OCI-LY1 (cell line): ENCODE results near the gene CUX1.

Experiments
- H2AFZ ChIP-seq: fragments of 200-600 bp; sonication (generic), shearing (Covaris generic); 2 replicates; pipeline ENCODE4 v1.6.0; 2014; ENCODE audit warnings: antibody characterized with exemption, mild to moderate bottlenecking, low read length
- H3F3A ChIP-seq: fragments of 200-600 bp; sonication (generic), shearing (Covaris generic); 2 replicates; pipeline ENCODE4 v1.6.0; 2014; ENCODE audit warnings: mild to moderate bottlenecking, antibody characterized with exemption, low read length, moderate library complexity; ENCODE audit not compliant: insufficient read depth
- H3K27ac ChIP-seq: fragments of 200-600 bp; sonication (generic); 2 replicates; pipeline ENCODE4 v1.5.1; 2014; ENCODE audit warnings: low read length, mixed run types, mild to moderate bottlenecking, low read depth; ENCODE audit not compliant: poor library complexity, severe bottlenecking
- H3K27me3 ChIP-seq: fragments of 200-600 bp; sonication (generic); 2 replicates; pipeline ENCODE4 v1.6.0; 2014; ENCODE audit warnings: antibody characterized with exemption, mild to moderate bottlenecking, low read length, moderate library complexity; ENCODE audit not compliant: insufficient read depth
- H3K36me3 ChIP-seq: fragments of 200-600 bp; sonication (generic); 2 replicates; pipeline ENCODE4 v1.6.1; 2014; ENCODE audit warnings: mild to moderate bottlenecking, antibody characterized with exemption, low read length, moderate library complexity, mixed read lengths; ENCODE audit not compliant: insufficient read depth
- H3K4me1 ChIP-seq: fragments of 200-600 bp; sonication (generic); 2 replicates; pipeline ENCODE4 v1.5.1; 2014; ENCODE audit warnings: mild to moderate bottlenecking, low read length, moderate library complexity; ENCODE audit not compliant: insufficient read depth, severe bottlenecking
- H3K4me2 ChIP-seq: fragments of 200-600 bp; sonication (generic), shearing (Covaris generic); 2 replicates; pipeline ENCODE4 v1.6.1; 2014; ENCODE audit warnings: low read length
- H3K4me3 ChIP-seq: fragments of 200-600 bp; sonication (generic); 2 replicates; pipeline ENCODE4 v1.5.1; 2014; ENCODE audit warnings: low read length, low read depth, mild to moderate bottlenecking, mixed read lengths; ENCODE audit not compliant: poor library complexity, severe bottlenecking
- H3K79me2 ChIP-seq: fragments of 200-600 bp; shearing (Covaris generic); 2 replicates; pipeline ENCODE4 v1.6.1; 2016; ENCODE audit warnings: mixed run types, low read length, mixed read lengths; ENCODE audit not compliant: insufficient read depth
- H3K9ac ChIP-seq: fragments of 200-600 bp; sonication (generic), shearing (Covaris generic); 2 replicates; pipeline ENCODE4 v1.6.1; 2014; ENCODE audit warnings: mild to moderate bottlenecking, low read length, mixed read lengths
- H3K9me2 ChIP-seq: fragments of 200-600 bp; sonication (generic), shearing (Covaris generic); 2 replicates; pipeline ENCODE4 v1.6.1; 2014; ENCODE audit warnings: low read depth, mild to moderate bottlenecking, low read length, mixed read lengths
- H3K9me3 ChIP-seq: fragments of 200-600 bp; shearing (Covaris generic); 2 replicates; pipeline ENCODE4 v1.6.1; 2014; ENCODE audit warnings: low read length, mixed read lengths
- H4K20me1 ChIP-seq: fragments of 200-600 bp; sonication (generic), shearing (Covaris generic); 2 replicates; pipeline ENCODE4 v1.6.0; 2016; ENCODE audit warnings: mild to moderate bottlenecking, low read length; ENCODE audit not compliant: insufficient read depth
- EZH2 ChIP-seq: fragments of 200-600 bp; sonication (generic), shearing (Covaris generic); IDR thresholded peaks from 2 replicates; pipeline ENCODE4 v1.8.0; 2017; ENCODE audit warnings: borderline replicate concordance, mixed run types, mild to moderate bottlenecking, antibody characterized with exemption, low read length, moderate library complexity, mixed read lengths
- TF ChIP-seq, protein P1 (sequence below): fragments of 200-600 bp; sonication (generic), shearing (Covaris generic); IDR thresholded peaks from 2 replicates; pipeline ENCODE4 v1.5.1; 2017; ENCODE audit warnings: mild to moderate bottlenecking, antibody characterized with exemption, low read length, moderate library complexity, mixed read lengths

The CUX1 gene

GRCh38 chr7:102188746-102189145, 371.3 kb downstream of the CUX1 start:
- Histone ChIP-seq H3K36me3 (peaks cover 92% of the 10 kb centered on the region), H3K79me2 (no peaks in the 10 kb centered on the region), H3K27ac (no peak overlapping the region), H3K9me3 (no peaks in the 10 kb centered on the region), H3K9me2 (no peaks in the 10 kb centered on the region), H2AFZ (no peak overlapping the region), H3K4me2 (no peak overlapping the region), H3F3A (no peaks in the 10 kb centered on the region), H3K4me3 (no peak overlapping the region), H3K9ac (no peak overlapping the region), H4K20me1 (no peaks in the 10 kb centered on the region), H3K27me3 (no peaks in the 10 kb centered on the region), H3K4me1 (no peaks in the 10 kb centered on the region)
- TF ChIP-seq, protein P1, sequence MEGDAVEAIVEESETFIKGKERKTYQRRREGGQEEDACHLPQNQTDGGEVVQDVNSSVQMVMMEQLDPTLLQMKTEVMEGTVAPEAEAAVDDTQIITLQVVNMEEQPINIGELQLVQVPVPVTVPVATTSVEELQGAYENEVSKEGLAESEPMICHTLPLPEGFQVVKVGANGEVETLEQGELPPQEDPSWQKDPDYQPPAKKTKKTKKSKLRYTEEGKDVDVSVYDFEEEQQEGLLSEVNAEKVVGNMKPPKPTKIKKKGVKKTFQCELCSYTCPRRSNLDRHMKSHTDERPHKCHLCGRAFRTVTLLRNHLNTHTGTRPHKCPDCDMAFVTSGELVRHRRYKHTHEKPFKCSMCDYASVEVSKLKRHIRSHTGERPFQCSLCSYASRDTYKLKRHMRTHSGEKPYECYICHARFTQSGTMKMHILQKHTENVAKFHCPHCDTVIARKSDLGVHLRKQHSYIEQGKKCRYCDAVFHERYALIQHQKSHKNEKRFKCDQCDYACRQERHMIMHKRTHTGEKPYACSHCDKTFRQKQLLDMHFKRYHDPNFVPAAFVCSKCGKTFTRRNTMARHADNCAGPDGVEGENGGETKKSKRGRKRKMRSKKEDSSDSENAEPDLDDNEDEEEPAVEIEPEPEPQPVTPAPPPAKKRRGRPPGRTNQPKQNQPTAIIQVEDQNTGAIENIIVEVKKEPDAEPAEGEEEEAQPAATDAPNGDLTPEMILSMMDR, result no peak
- no peak for TF ChIP-seq EZH2

GRCh38 chr7:102189756-102190155, 372.3 kb downstream of the CUX1 start:
- no peaks in the 10 kb centered on the region for H3K9me2 ChIP-seq

DNA sequence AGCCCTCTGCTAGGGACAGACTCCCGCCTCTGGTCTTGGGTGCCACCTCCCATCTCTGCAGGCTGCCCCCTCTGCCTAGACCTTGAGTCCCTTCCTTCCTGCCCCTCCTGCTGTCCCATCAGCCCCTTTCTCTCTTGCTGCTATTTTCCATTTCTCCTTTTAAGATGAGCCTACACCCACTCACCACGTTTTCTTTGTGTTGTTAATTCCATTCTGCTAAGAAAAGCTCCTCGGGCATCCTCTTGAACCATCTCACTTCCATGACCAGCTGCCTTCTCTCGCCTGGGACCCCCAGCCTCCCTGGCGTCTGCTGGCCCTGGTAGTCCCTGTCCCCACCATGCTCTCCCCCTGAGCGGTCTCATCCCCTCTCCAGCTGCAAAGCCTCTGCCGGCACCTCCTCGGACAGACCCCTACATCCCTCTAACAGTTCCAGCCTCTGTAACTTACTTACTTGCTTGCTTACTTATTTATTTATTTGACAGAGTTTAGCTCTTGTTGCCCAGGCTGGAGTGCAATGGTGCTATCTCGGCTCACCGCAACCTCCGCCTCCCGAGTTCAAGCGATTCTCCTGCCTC, 373.4 kb downstream of the CUX1 start:
- no peak overlapping the region for H3K9ac ChIP-seq
- H3K79me2 ChIP-seq, result no peaks in the 10 kb centered on the region
- no peaks in the 10 kb centered on the region for H3K27me3 ChIP-seq
- no peaks in the 10 kb centered on the region for H3K9me2 ChIP-seq
- no peaks in the 10 kb centered on the region for H3K9me3 ChIP-seq
- H3K27ac ChIP-seq, result no peak overlapping the region
- no peaks in the 10 kb centered on the region for H4K20me1 ChIP-seq
- H3K4me1 ChIP-seq, result no peaks in the 10 kb centered on the region
- no peaks in the 10 kb centered on the region for H3F3A ChIP-seq
- peaks cover 92% of the 10 kb centered on the region for H3K36me3 ChIP-seq
- no peak overlapping the region for H3K4me2 ChIP-seq
- TF ChIP-seq, protein P1, result no peak
- TF ChIP-seq EZH2, result no peak
- H3K4me3 ChIP-seq, result no peak overlapping the region
- H2AFZ ChIP-seq, result no peak overlapping the region

More at GRCh38 chr7:102189756-102190155, 372.3 kb downstream of the CUX1 start:
- no peaks in the 10 kb centered on the region for H3K79me2 ChIP-seq
- H3K36me3 ChIP-seq, result peaks cover 92% of the 10 kb centered on the region
- TF ChIP-seq, protein P1, result no peak
- H3K9me3 ChIP-seq, result no peaks in the 10 kb centered on the region
- H3K9ac ChIP-seq, result no peak overlapping the region
- no peaks in the 10 kb centered on the region for H3K4me1 ChIP-seq
- H2AFZ ChIP-seq, result no peak overlapping the region
- H3K4me3 ChIP-seq, result no peak overlapping the region
- H3F3A ChIP-seq, result no peaks in the 10 kb centered on the region
- H3K27me3 ChIP-seq, result no peaks in the 10 kb centered on the region
- no peaks in the 10 kb centered on the region for H4K20me1 ChIP-seq
- no peak overlapping the region for H3K4me2 ChIP-seq
- no peak overlapping the region for H3K27ac ChIP-seq
